Esophagus muscularis mucosa (tissue), 4 donors: ENCODE measurements around the gene PADI2. TPM values are rescaled to one million over a fixed set of nuclear protein-coding genes. Genes with fewer than 3 reads are reported as not detected.

ENCODE experiments used
- DNase-seq: peaks from one replicate; pipeline ENCODE4 v3.0.0-alpha.2; 2017; ENCODE audit errors: extremely low spot score
- H3K27ac ChIP-seq, 4 donors: fragments of 200-600 bp; sonication (generic); replicated peaks in 1 of 4; 1 replicate in 3 of 4; 2 replicates in 1 of 4; pipeline ENCODE4 v1.5.1; 2016 to 2019; ENCODE audit warnings: mild to moderate bottlenecking in 1 of 4
- H3K27me3 ChIP-seq, 4 donors: fragments of 200-600 bp; sonication (generic); one replicate each; pipeline versions ENCODE4 v1.5.1 to v1.6.0; 2016 to 2019
- H3K36me3 ChIP-seq, 4 donors: fragments of 200-600 bp; sonication (generic); one replicate each; pipeline ENCODE4 v1.5.1; 2016 to 2019
- H3K4me1 ChIP-seq, 4 donors: fragments of 200-600 bp; sonication (generic); one replicate each; pipeline ENCODE4 v1.5.1; 2016 to 2019
- H3K4me3 ChIP-seq, 4 donors: fragments of 200-600 bp; sonication (generic); 1 replicate in 2 of 4; 2 replicates in 2 of 4; pipeline ENCODE4 v1.5.1; 2016 to 2019; ENCODE audit warnings: mild to moderate bottlenecking in 4 of 4, moderate library complexity in 1 of 4
- H3K9me3 ChIP-seq, 4 donors: fragments of 200-600 bp; sonication (generic); 1 replicate in 3 of 4; 2 replicates in 1 of 4; pipeline ENCODE4 v1.5.1; 2016 to 2019
- CTCF ChIP-seq, 3 experiments: fragments of 200-600 bp in 2 of 3; fragments of 450-650 bp in 1 of 3; sonication (generic) in 2 of 3; IDR thresholded peaks; one replicate each; pipeline ENCODE4 v1.5.1; 2017 to 2019; ENCODE audit warnings: antibody characterized with exemption in 3 of 3, mild to moderate bottlenecking in 2 of 3, moderate library complexity in 1 of 3
- EP300 ChIP-seq: sonication (generic); formaldehyde crosslinking; IDR thresholded peaks from one replicate; pipeline ENCODE4 v1.6.1; 2017; ENCODE audit warnings: antibody characterized with exemption
- POLR2A ChIP-seq: fragments of 450-650 bp; IDR thresholded peaks from one replicate; pipeline ENCODE4 v1.6.1; 2017; ENCODE audit warnings: antibody characterized with exemption, moderate library complexity, mild to moderate bottlenecking, low read depth
- POLR2AphosphoS5 ChIP-seq, 2 donors: sonication (generic); formaldehyde crosslinking; IDR thresholded peaks; one replicate each; pipeline ENCODE4 v1.6.1; 2017; ENCODE audit warnings: antibody characterized with exemption in 2 of 2
- WGBS: methylation state at CpG from one replicate; pipeline ENCODE4 v1.1.5; 2018; 5-methylcytosine and 5-hydroxymethylcytosine counted together
- intact Hi-C: fragments of 100-400 bp; cut with DNase I; formaldehyde crosslinking; loops from one replicate; pipeline ENCODE4 v1.15.1; 2023
- total RNA-seq, 4 donors: library from RNA; depleted of rRNA; stranded (reverse); fragments of >200 nt; gene quantifications; one replicate each; pipeline versions ENCODE4 v1.1.0 to v1.2.1, GENCODE V29; 2016

The PADI2 gene
- total RNA-seq, 4 donors from 2014 or later: 0.39 to 2.0 (median 0.65) TPM

- Histone ChIP-seq H3K4me3 (no peak overlapping the region), H3K27ac (no peak overlapping the region), H3K4me1 (no peaks in the 10 kb centered on the region), H3K36me3 (no peaks in the 10 kb centered on the region), H3K27me3 (no peaks in the 10 kb centered on the region), H3K9me3 (no peaks in the 10 kb centered on the region)
- TF ChIP-seq EP300 (no peak), POLR2AphosphoS5 (IDR thresholded peaks at IDR 0.05) (no peak), POLR2A (no peak), CTCF (IDR thresholded peaks at IDR 0.05) (no peak)
- WGBS: 87% methylated on average over 3 of the region's 3 CpGs
- DNase-seq: no peak
- intact Hi-C loops: no loop called here
These were observed 36.5 kb downstream of the PADI2 start for GRCh38 chr1:17082761-17083160.

- no peaks in the 10 kb centered on the region for H3K36me3 ChIP-seq
- H3K9me3 ChIP-seq: no peaks in the 10 kb centered on the region
- TF ChIP-seq POLR2AphosphoS5 (IDR thresholded peaks at IDR 0.05) (no peak), POLR2A (no peak), EP300 (no peak), CTCF (IDR thresholded peaks at IDR 0.05) (no peak)
- intact Hi-C loops: no loop called here
- H3K4me1 ChIP-seq: no peaks in the 10 kb centered on the region
- no peaks in the 10 kb centered on the region for H3K27me3 ChIP-seq
- WGBS: 62% methylated on average over 2 of the region's 2 CpGs
- no peak for DNase-seq
- H3K4me3 ChIP-seq: no peak overlapping the region
- no peak overlapping the region for H3K27ac ChIP-seq
These were observed 37.8 kb downstream of the PADI2 start for GRCh38 chr1:17081439-17081838.

GRCh38 chr1:17080880-17081279 lies 38.4 kb downstream of the PADI2 start:
- no peak for TF ChIP-seq POLR2A
- no peak for TF ChIP-seq CTCF (IDR thresholded peaks at IDR 0.05)
- no peak for TF ChIP-seq POLR2AphosphoS5 (IDR thresholded peaks at IDR 0.05)
- no peak for TF ChIP-seq EP300
- intact Hi-C loops: no loop called here
- no peaks in the 10 kb centered on the region for H3K27me3 ChIP-seq
- H3K4me3 ChIP-seq: no peak overlapping the region
- no peaks in the 10 kb centered on the region for H3K4me1 ChIP-seq
- H3K9me3 ChIP-seq: no peaks in the 10 kb centered on the region
- no peak for DNase-seq
- no peak overlapping the region for H3K27ac ChIP-seq
- H3K36me3 ChIP-seq: no peaks in the 10 kb centered on the region
- 75% methylated on average over 4 of the region's 4 CpGs for WGBS

DNA sequence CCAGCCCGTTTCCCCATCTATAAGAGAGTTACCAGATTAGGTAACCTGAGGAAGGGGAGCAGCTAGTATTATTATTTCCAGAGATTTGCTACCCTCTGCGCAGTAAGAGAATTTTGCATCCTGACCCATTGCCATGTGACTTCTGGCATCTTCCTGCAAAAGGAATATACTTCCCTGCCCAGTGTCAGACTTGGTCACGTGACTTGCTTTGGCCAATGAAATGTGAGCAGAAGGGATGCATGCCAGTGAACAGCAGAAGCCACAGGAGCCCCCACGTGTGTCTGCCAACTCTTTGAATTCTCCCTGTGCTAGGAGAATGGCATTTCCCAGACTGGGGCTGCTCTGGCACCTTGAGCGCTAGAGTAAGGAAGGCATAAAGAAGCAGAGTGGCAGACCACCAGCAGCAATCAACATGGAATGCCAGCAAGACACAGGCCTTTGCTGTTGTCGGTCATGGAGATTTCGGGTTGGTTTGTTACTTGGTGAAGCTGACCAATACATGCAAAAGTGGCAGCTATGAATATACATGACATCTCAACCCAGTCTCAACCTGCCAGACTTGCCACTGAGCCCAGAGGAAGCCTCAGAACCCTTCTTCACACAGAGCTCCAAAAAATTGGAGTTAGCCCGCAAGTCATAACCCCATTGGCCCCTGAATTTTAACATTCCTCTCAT lies 39.0 kb downstream of the PADI2 start:
- Histone ChIP-seq H3K27ac (no peak overlapping the region), H3K27me3 (no peaks in the 10 kb centered on the region), H3K9me3 (no peaks in the 10 kb centered on the region), H3K36me3 (no peaks in the 10 kb centered on the region), H3K4me1 (no peaks in the 10 kb centered on the region), H3K4me3 (no peak overlapping the region)
- DNase-seq: no peak
- intact Hi-C loops: no loop called here
- no peak for TF ChIP-seq CTCF (IDR thresholded peaks at IDR 0.05)
- no peak for TF ChIP-seq POLR2A
- TF ChIP-seq EP300: no peak
- TF ChIP-seq POLR2AphosphoS5 (IDR thresholded peaks at IDR 0.05): no peak
- 90% methylated on average over 8 of the region's 8 CpGs for WGBS
